GM23338 (cell line): Measurements from ENCODE around the gene MORN2. TPM values are rescaled to one million over a fixed set of nuclear protein-coding genes. Genes with fewer than 3 reads are reported as not detected.

Experiments
- ATAC-seq: fragments of 200-7000 bp; cut with Tn5 transposase; 3 replicates; pipeline ENCODE4 v1.9.1; 2020
- DNase-seq: peaks from one replicate; pipeline ENCODE4 v3.0.0-alpha.2; 2015; ENCODE audit warnings: low spot score
- H2AFZ ChIP-seq: fragments of 200-600 bp; sonication (generic); 2 replicates; pipeline ENCODE4 v1.8.0; 2016; ENCODE audit warnings: antibody characterized with exemption, mild to moderate bottlenecking, moderate library complexity
- H3F3A ChIP-seq: fragments of 200-600 bp; sonication (generic); replicated peaks from 2 replicates; pipeline ENCODE4 v1.8.0; 2017; ENCODE audit warnings: antibody characterized with exemption, mixed run types, low read depth
- H3K27ac ChIP-seq: fragments of 200-600 bp; sonication (generic); 2 replicates; pipeline ENCODE4 v1.6.1; 2016; ENCODE audit warnings: low read depth
- H3K27me3 ChIP-seq: fragments of 200-600 bp; sonication (generic); 2 replicates; pipeline ENCODE4 v1.8.0; 2016; ENCODE audit warnings: mild to moderate bottlenecking, mixed run types, moderate library complexity; ENCODE audit not compliant: insufficient read depth
- H3K36me3 ChIP-seq: fragments of 200-600 bp; sonication (generic); 2 replicates; pipeline ENCODE4 v1.8.0; 2016; ENCODE audit warnings: mild to moderate bottlenecking; ENCODE audit not compliant: insufficient read depth
- H3K4me1 ChIP-seq: fragments of 200-600 bp; sonication (generic); 2 replicates; pipeline ENCODE4 v1.8.0; 2016; ENCODE audit warnings: mild to moderate bottlenecking, moderate library complexity; ENCODE audit not compliant: insufficient read depth
- H3K4me2 ChIP-seq: fragments of 200-600 bp; sonication (generic); 2 replicates; pipeline ENCODE4 v1.7.1; 2017; ENCODE audit warnings: mixed run types
- H3K4me3 ChIP-seq: fragments of 200-600 bp; sonication (generic); 2 replicates; pipeline ENCODE4 v1.6.1; 2016; ENCODE audit warnings: mixed run types
- H3K79me2 ChIP-seq: fragments of 200-600 bp; sonication (generic); replicated peaks from 2 replicates; pipeline ENCODE4 v1.8.0; 2017; ENCODE audit warnings: mild to moderate bottlenecking; ENCODE audit not compliant: insufficient read depth
- H3K9me2 ChIP-seq: fragments of 200-600 bp; sonication (generic); 2 replicates; pipeline ENCODE4 v1.8.0; 2017; ENCODE audit not compliant: insufficient read depth
- H4K20me1 ChIP-seq: fragments of 200-600 bp; sonication (generic); replicated peaks from 2 replicates; pipeline ENCODE4 v1.8.0; 2017; ENCODE audit warnings: mild to moderate bottlenecking; ENCODE audit not compliant: insufficient read depth
- H3K27ac Mint-ChIP-seq: 2 replicates; pipeline ENCODE4 v1.8.0; 2020; ENCODE audit warnings: inconsistent platforms, mild to moderate bottlenecking, moderate library complexity, mixed read lengths
- H3K27me3 Mint-ChIP-seq: 3 replicates; pipeline ENCODE4 v1.8.0; 2022; ENCODE audit warnings: low read depth, mild to moderate bottlenecking, moderate library complexity, mixed read lengths, inconsistent platforms; ENCODE audit not compliant: insufficient read depth, poor library complexity
- H3K36me3 Mint-ChIP-seq: 3 replicates; pipeline ENCODE4 v1.8.0; 2021; ENCODE audit warnings: low read depth, mild to moderate bottlenecking, inconsistent platforms, moderate library complexity, mixed read lengths
- H3K4me1 Mint-ChIP-seq: 3 replicates; pipeline ENCODE4 v1.8.0; 2020; ENCODE audit warnings: mild to moderate bottlenecking, inconsistent platforms, mixed read lengths
- H3K4me3 Mint-ChIP-seq: 3 replicates; pipeline ENCODE4 v1.8.0; 2021; ENCODE audit warnings: moderate library complexity, mild to moderate bottlenecking, inconsistent platforms, mixed read lengths
- H3K9me3 Mint-ChIP-seq: 3 replicates; pipeline ENCODE4 v1.8.0; 2020; ENCODE audit warnings: moderate library complexity, mild to moderate bottlenecking, inconsistent platforms, mixed read lengths
- CREB1 ChIP-seq: fragments of 250-450 bp; sonication (Bioruptor Pico); IDR thresholded peaks from 2 replicates; pipeline ENCODE4 v1.5.0; 2020; ENCODE audit warnings: low read depth, mild to moderate bottlenecking, moderate library complexity
- CTCF ChIP-seq, 2 experiments: fragments of 200-600 bp in 1 of 2; sonication (generic) in 1 of 2; conservative IDR thresholded peaks; 2 replicates each; pipeline versions ENCODE4 v1.5.1 to v1.6.1; 2016 to 2017; ENCODE audit warnings: antibody characterized with exemption in 2 of 2, low read depth in 2 of 2, mild to moderate bottlenecking in 2 of 2, moderate library complexity in 1 of 2
- ETS1 ChIP-seq: IDR thresholded peaks from 2 replicates; pipeline ENCODE4 v1.6.1; 2016; ENCODE audit warnings: antibody characterized with exemption
- POLR2AphosphoS5 ChIP-seq: IDR thresholded peaks from 2 replicates; pipeline ENCODE4 v1.6.1; 2016; ENCODE audit warnings: antibody characterized with exemption, low read depth
- STAT1 ChIP-seq: IDR thresholded peaks from one replicate; pipeline ENCODE4 v1.6.1; 2016; ENCODE audit warnings: antibody characterized with exemption; ENCODE audit not compliant: unreplicated experiment
- ZNF114 ChIP-seq: fragments of 250-450 bp; sonication (Bioruptor Pico); IDR thresholded peaks from 2 replicates; pipeline ENCODE4 v1.5.0; 2020; ENCODE audit warnings: mild to moderate bottlenecking, moderate library complexity
- ZNF331 ChIP-seq: fragments of 250-450 bp; sonication (Bioruptor Pico); IDR thresholded peaks from 2 replicates; pipeline ENCODE4 v1.5.0; 2020; ENCODE audit warnings: low read depth, mild to moderate bottlenecking, moderate library complexity
- polyA plus RNA-seq: library from polyadenylated mRNA; unstranded; fragments of >200 nt; fragmentation: Nextera tagmentation; extraction: Ambion mirVana; gene quantifications from 2 replicates; pipeline ENCODE4 v1.2.1, GENCODE V29; 2016
- total RNA-seq: library from RNA; depleted of rRNA; stranded (reverse); fragments of >200 nt; shearing (Covaris generic); gene quantifications from 2 replicates; pipeline ENCODE4 v1.2.3, GENCODE V29; 2014
- TF ChIP-seq, protein P1 (sequence below): fragments of 250-450 bp; sonication (Bioruptor Pico); IDR thresholded peaks from 2 replicates; pipeline ENCODE4 v1.5.0; 2020; ENCODE audit warnings: mild to moderate bottlenecking, moderate library complexity

The MORN2 gene
- total and polyA plus RNA-seq, 2 experiments from 2014 or later: 7.6 to 45.2 TPM

DNA sequence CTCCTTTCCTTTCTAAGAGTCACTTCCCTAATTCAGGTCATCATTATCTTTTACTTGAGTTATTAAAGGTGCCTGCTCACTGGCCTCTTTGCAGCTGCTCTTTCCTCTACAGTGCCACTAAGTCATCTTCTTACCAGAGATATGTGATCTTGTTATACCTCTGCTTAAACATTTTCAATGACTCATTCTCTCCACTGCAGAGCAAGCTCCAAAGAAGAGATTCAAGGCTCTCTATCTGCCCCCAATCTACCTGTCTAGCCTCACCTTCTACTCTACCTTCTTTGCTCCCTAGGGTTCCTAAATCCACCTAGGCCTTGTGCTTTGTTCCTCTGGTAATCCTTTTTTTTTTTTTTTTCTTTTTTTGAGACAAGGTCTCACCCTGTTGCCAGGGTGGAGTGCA lies 17.0 kb downstream of the MORN2 start:
- H2AFZ ChIP-seq: no peak overlapping the region; the same call in 1 of the 2 replicates
- no peak overlapping the region for H3K4me3 Mint-ChIP-seq
- H3K4me3 ChIP-seq: no peak overlapping the region
- no peaks in the 10 kb centered on the region for H3K36me3 Mint-ChIP-seq
- H4K20me1 ChIP-seq: no peaks in the 10 kb centered on the region
- H3K36me3 ChIP-seq: no peaks in the 10 kb centered on the region
- H3K27ac Mint-ChIP-seq: no peak overlapping the region; the same call in 1 of the 2 replicates
- TF ChIP-seq CREB1 (no peak), POLR2AphosphoS5 (no peak), ZNF331 (CRISPR knock-in tag) (no peak), CTCF (conservative IDR thresholded peaks at IDR 0.05; ENCODE audit: low read depth in 2 of 2) (no peak), ZNF114 (no peak), STAT1 (no peak), ETS1 (no peak)
- TF ChIP-seq, protein P1, sequence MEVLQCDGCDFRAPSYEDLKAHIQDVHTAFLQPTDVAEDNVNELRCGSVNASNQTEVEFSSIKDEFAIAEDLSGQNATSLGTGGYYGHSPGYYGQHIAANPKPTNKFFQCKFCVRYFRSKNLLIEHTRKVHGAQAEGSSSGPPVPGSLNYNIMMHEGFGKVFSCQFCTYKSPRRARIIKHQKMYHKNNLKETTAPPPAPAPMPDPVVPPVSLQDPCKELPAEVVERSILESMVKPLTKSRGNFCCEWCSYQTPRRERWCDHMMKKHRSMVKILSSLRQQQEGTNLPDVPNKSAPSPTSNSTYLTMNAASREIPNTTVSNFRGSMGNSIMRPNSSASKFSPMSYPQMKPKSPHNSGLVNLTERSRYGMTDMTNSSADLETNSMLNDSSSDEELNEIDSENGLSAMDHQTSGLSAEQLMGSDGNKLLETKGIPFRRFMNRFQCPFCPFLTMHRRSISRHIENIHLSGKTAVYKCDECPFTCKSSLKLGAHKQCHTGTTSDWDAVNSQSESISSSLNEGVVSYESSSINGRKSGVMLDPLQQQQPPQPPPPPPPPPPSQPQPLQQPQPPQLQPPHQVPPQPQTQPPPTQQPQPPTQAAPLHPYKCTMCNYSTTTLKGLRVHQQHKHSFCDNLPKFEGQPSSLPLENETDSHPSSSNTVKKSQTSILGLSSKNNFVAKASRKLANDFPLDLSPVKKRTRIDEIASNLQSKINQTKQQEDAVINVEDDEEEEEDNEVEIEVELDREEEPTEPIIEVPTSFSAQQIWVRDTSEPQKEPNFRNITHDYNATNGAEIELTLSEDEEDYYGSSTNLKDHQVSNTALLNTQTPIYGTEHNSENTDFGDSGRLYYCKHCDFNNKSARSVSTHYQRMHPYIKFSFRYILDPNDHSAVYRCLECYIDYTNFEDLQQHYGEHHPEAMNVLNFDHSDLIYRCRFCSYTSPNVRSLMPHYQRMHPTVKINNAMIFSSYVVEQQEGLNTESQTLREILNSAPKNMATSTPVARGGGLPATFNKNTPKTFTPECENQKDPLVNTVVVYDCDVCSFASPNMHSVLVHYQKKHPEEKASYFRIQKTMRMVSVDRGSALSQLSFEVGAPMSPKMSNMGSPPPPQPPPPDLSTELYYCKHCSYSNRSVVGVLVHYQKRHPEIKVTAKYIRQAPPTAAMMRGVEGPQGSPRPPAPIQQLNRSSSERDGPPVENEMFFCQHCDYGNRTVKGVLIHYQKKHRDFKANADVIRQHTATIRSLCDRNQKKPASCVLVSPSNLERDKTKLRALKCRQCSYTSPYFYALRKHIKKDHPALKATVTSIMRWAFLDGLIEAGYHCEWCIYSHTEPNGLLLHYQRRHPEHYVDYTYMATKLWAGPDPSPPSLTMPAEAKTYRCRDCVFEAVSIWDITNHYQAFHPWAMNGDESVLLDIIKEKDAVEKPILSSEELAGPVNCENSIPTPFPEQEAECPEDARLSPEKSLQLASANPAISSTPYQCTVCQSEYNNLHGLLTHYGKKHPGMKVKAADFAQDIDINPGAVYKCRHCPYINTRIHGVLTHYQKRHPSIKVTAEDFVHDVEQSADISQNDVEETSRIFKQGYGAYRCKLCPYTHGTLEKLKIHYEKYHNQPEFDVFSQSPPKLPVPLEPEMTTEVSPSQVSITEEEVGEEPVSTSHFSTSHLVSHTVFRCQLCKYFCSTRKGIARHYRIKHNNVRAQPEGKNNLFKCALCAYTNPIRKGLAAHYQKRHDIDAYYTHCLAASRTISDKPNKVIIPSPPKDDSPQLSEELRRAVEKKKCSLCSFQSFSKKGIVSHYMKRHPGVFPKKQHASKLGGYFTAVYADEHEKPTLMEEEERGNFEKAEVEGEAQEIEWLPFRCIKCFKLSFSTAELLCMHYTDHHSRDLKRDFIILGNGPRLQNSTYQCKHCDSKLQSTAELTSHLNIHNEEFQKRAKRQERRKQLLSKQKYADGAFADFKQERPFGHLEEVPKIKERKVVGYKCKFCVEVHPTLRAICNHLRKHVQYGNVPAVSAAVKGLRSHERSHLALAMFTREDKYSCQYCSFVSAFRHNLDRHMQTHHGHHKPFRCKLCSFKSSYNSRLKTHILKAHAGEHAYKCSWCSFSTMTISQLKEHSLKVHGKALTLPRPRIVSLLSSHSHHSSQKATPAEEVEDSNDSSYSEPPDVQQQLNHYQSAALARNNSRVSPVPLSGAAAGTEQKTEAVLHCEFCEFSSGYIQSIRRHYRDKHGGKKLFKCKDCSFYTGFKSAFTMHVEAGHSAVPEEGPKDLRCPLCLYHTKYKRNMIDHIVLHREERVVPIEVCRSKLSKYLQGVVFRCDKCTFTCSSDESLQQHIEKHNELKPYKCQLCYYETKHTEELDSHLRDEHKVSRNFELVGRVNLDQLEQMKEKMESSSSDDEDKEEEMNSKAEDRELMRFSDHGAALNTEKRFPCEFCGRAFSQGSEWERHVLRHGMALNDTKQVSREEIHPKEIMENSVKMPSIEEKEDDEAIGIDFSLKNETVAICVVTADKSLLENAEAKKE (CRISPR knock-in tag): no peak
- no peaks in the 10 kb centered on the region for H3K79me2 ChIP-seq
- ATAC-seq (peak; percentile 64), DNase-seq (no peak)
- peaks cover 6% of the 10 kb centered on the region; the same call in 1 of the 3 replicates for H3K4me1 Mint-ChIP-seq
- H3K9me3 Mint-ChIP-seq: no peaks in the 10 kb centered on the region
- peaks cover 5% of the 10 kb centered on the region; the same call in 1 of the 2 replicates for H3K4me1 ChIP-seq
- no peaks in the 10 kb centered on the region for H3K27me3 ChIP-seq
- H3K27me3 Mint-ChIP-seq: peaks cover 3% of the 10 kb centered on the region
- H3K27ac ChIP-seq: no peak overlapping the region
- H3F3A ChIP-seq: no peaks in the 10 kb centered on the region
- no peak overlapping the region for H3K4me2 ChIP-seq
- no peaks in the 10 kb centered on the region for H3K9me2 ChIP-seq
